IMR-90 (cell line): Measurements from ENCODE around the gene LDLRAD4. TPM values are rescaled to one million over a fixed set of nuclear protein-coding genes. Genes with fewer than 3 reads are reported as not detected.

Experiments used
- ATAC-seq: fragments of 200-7000 bp; cut with Tn5 transposase; 2 replicates; pipeline ENCODE4 v1.9.1; 2020; ENCODE audit warnings: low read depth, mild to moderate bottlenecking, moderate library complexity
- BruUV-seq: library from RNA; stranded (reverse); fragments of 400-500 nt; replicated peaks from 2 replicates; lab custom pipeline; 2021; lab: Mats Ljungman, UMichigan
- CTCF ChIA-PET: fragments of 300-600 bp; formaldehyde crosslinking; extraction: SDS; loops from one replicate; lab custom pipeline; 2021; ENCODE audit warnings: antibody characterized with exemption; lab: Yijun Ruan, JAX
- POLR2A ChIA-PET: fragments of 300-600 bp; sonication (Branson Sonifier 250); formaldehyde crosslinking; loops from one replicate; lab custom pipeline; 2022; ENCODE audit warnings: antibody characterized with exemption; ENCODE audit not compliant: unreplicated experiment; lab: Charles Lee
- DNase-seq: peaks from one replicate; pipeline ENCODE4 v3.0.0; 2013
- H2AFZ ChIP-seq: replicated peaks from 2 replicates; pipeline ENCODE3; 2013; ENCODE audit warnings: low read length, mild to moderate bottlenecking; ENCODE audit not compliant: poor library complexity
- H2AK5ac ChIP-seq: 2 replicates; pipeline ENCODE4 v1.6.1; 2013; ENCODE audit warnings: low read depth, low read length, inconsistent platforms
- H2AK9ac ChIP-seq: replicated peaks from 2 replicates; pipeline ENCODE3; 2013; ENCODE audit warnings: mild to moderate bottlenecking, low read depth, low read length, moderate library complexity; ENCODE audit not compliant: poor library complexity
- H2BK120ac ChIP-seq: 2 replicates; pipeline ENCODE4 v1.6.1; 2013; ENCODE audit warnings: low read depth, low read length, inconsistent platforms
- H2BK15ac ChIP-seq: 3 replicates; pipeline ENCODE4 v1.6.1; 2013; ENCODE audit warnings: low read depth, low read length, inconsistent platforms
- H2BK20ac ChIP-seq: 2 replicates; pipeline ENCODE4 v1.6.1; 2013; ENCODE audit warnings: low read depth, mild to moderate bottlenecking, inconsistent platforms, low read length, moderate library complexity
- H2BK5ac ChIP-seq: 2 replicates; pipeline ENCODE4 v1.6.1; 2013; ENCODE audit warnings: mild to moderate bottlenecking, low read depth, low read length, inconsistent platforms; ENCODE audit not compliant: poor library complexity, severe bottlenecking
- H3K14ac ChIP-seq: replicated peaks from 2 replicates; pipeline ENCODE4 v1.6.1; 2013; ENCODE audit warnings: low read depth, low read length, inconsistent platforms
- H3K18ac ChIP-seq: 2 replicates; pipeline ENCODE4 v1.6.1; 2013; ENCODE audit warnings: low read depth, low read length, control low read depth
- H3K23ac ChIP-seq: 2 replicates; pipeline ENCODE4 v1.6.1; 2013; ENCODE audit warnings: low read depth, low read length, inconsistent platforms
- H3K27ac ChIP-seq: 2 replicates; pipeline ENCODE4 v1.5.1; 2013; ENCODE audit warnings: mild to moderate bottlenecking, control low read depth, low read length; ENCODE audit not compliant: insufficient read depth
- H3K27me3 ChIP-seq: 2 replicates; pipeline ENCODE4 v1.6.1; 2013; ENCODE audit warnings: low read length; ENCODE audit not compliant: control insufficient read depth, insufficient read depth
- H3K36me3 ChIP-seq: 2 replicates; pipeline ENCODE4 v1.6.1; 2013; ENCODE audit warnings: low read length, mixed read lengths; ENCODE audit not compliant: control insufficient read depth, insufficient read depth
- H3K4ac ChIP-seq: 2 replicates; pipeline ENCODE4 v1.6.1; 2013; ENCODE audit warnings: low read depth, low read length, inconsistent platforms
- H3K4me1 ChIP-seq: 2 replicates; pipeline ENCODE4 v1.6.1; 2013; ENCODE audit warnings: low read length, mixed read lengths; ENCODE audit not compliant: control insufficient read depth, insufficient read depth
- H3K4me2 ChIP-seq: 2 replicates; pipeline ENCODE4 v1.6.1; 2013; ENCODE audit warnings: low read depth, mild to moderate bottlenecking, control low read depth, low read length, moderate library complexity
- H3K4me3 ChIP-seq: 2 replicates; pipeline ENCODE4 v1.5.1; 2013; ENCODE audit warnings: low read depth, mild to moderate bottlenecking, control low read depth, low read length, moderate library complexity; ENCODE audit not compliant: insufficient read depth
- H3K56ac ChIP-seq: 2 replicates; pipeline ENCODE4 v1.6.1; 2013; ENCODE audit warnings: low read length, inconsistent platforms; ENCODE audit not compliant: insufficient read depth; ENCODE audit errors: extremely low read depth
- H3K79me1 ChIP-seq, 2 experiments: 2 replicates each; pipeline ENCODE4 v1.6.1; 2013; ENCODE audit warnings: low read length in 2 of 2, inconsistent platforms in 1 of 2, low read depth in 1 of 2
- H3K9ac ChIP-seq: 2 replicates; pipeline ENCODE4 v1.6.1; 2013; ENCODE audit warnings: low read depth, low read length, control low read depth
- H3K9me1 ChIP-seq: 2 replicates; pipeline ENCODE4 v1.6.1; 2013; ENCODE audit warnings: low read length, inconsistent platforms; ENCODE audit not compliant: insufficient read depth
- H3K9me3 ChIP-seq: 2 replicates; pipeline ENCODE4 v1.6.1; 2013; ENCODE audit warnings: low read length; ENCODE audit not compliant: control insufficient read depth, insufficient read depth
- H4K20me1 ChIP-seq: 2 replicates; pipeline ENCODE4 v1.6.1; 2013; ENCODE audit warnings: low read length, inconsistent platforms; ENCODE audit not compliant: insufficient read depth
- H4K5ac ChIP-seq: 2 replicates; pipeline ENCODE4 v1.6.1; 2013; ENCODE audit warnings: mild to moderate bottlenecking, low read depth, low read length, control low read depth
- H4K8ac ChIP-seq, 2 experiments: 2 replicates each; pipeline ENCODE4 v1.6.1; 2013; ENCODE audit warnings: low read depth in 2 of 2, low read length in 2 of 2, control low read depth in 1 of 2, inconsistent platforms in 1 of 2
- H4K91ac ChIP-seq: 2 replicates; pipeline ENCODE4 v1.6.1; 2013; ENCODE audit warnings: low read depth, low read length, inconsistent platforms; ENCODE audit not compliant: insufficient read depth
- BHLHE40 ChIP-seq: fragments of 150-350 bp; IDR thresholded peaks from 2 replicates; pipeline ENCODE4 v1.6.1; 2016; ENCODE audit warnings: mild to moderate bottlenecking, low read depth, low read length
- CEBPB ChIP-seq: IDR thresholded peaks from 2 replicates; pipeline ENCODE4 v1.6.1; 2012; ENCODE audit warnings: low read depth, low read length, improper control_type of control experiment
- CHD1 ChIP-seq: IDR thresholded peaks from 2 replicates; pipeline ENCODE4 v1.6.1; 2012; ENCODE audit warnings: low read depth, low read length, improper control_type of control experiment
- FOS ChIP-seq: fragments of 150-350 bp; IDR thresholded peaks from 2 replicates; pipeline ENCODE4 v1.6.1; 2016; ENCODE audit warnings: low read depth, low read length
- MAFK ChIP-seq: IDR thresholded peaks from 2 replicates; pipeline ENCODE4 v1.6.1; 2012; ENCODE audit warnings: low read depth, low read length, improper control_type of control experiment
- MAZ ChIP-seq: IDR thresholded peaks from 2 replicates; pipeline ENCODE4 v1.6.1; 2012; ENCODE audit warnings: low read depth, mild to moderate bottlenecking, low read length, improper control_type of control experiment, moderate library complexity, borderline replicate concordance
- NFE2L2 ChIP-seq: fragments of 150-350 bp; IDR thresholded peaks from 2 replicates; pipeline ENCODE4 v1.6.1; 2016; ENCODE audit warnings: low read depth, mild to moderate bottlenecking, low read length
- POLR2A ChIP-seq: IDR thresholded peaks from 2 replicates; pipeline ENCODE4 v1.6.1; 2012; ENCODE audit warnings: mild to moderate bottlenecking, low read depth, low read length
- RAD21 ChIP-seq: IDR thresholded peaks from 2 replicates; pipeline ENCODE4 v1.6.1; 2012; ENCODE audit warnings: low read length, improper control_type of control experiment
- RCOR1 ChIP-seq: IDR thresholded peaks from 2 replicates; pipeline ENCODE4 v1.6.1; 2012; ENCODE audit warnings: mild to moderate bottlenecking, low read length, improper control_type of control experiment; ENCODE audit not compliant: insufficient replicate concordance
- RFX5 ChIP-seq: IDR thresholded peaks from 2 replicates; pipeline ENCODE4 v1.8.0; 2012; ENCODE audit warnings: low read depth, mild to moderate bottlenecking, low read length, moderate library complexity
- SMC3 ChIP-seq: fragments of 150-350 bp; IDR thresholded peaks from 2 replicates; pipeline ENCODE4 v1.6.1; 2016; ENCODE audit warnings: low read depth, mild to moderate bottlenecking, antibody characterized with exemption, low read length, moderate library complexity
- WGBS, 2 experiments: methylation state at CpG; one replicate each; pipeline versions ENCODE4 v1.1.5 to v1.1.7; 2013; ENCODE audit warnings: missing lambda C conversion rate in 2 of 2; ENCODE audit not compliant: insufficient read length in 1 of 2; ENCODE audit errors: extremely low coverage in 2 of 2; 5-methylcytosine and 5-hydroxymethylcytosine counted together
- dilution Hi-C: fragments of 300-500 bp; cut with HindIII; formaldehyde crosslinking; loops from one replicate; pipeline ENCODE4 v1.14.3; 2018; ENCODE audit warnings: low sequenced_read_pairs; ENCODE audit not compliant: unreplicated experiment
- in situ Hi-C: fragments of 300-500 bp; cut with MboI; formaldehyde crosslinking; loops from 3 replicates; pipeline ENCODE4 v1.14.3; 2019; ENCODE audit warnings: low sequenced_read_pairs, inconsistent platforms, mixed read lengths
- intact Hi-C: fragments of 100-400 bp; cut with micrococcal nuclease; formaldehyde crosslinking; loops from 2 replicates; pipeline ENCODE4 v1.10.0; 2022
- polyA plus RNA-seq, 3 experiments: library from polyadenylated mRNA; depleted of rRNA; stranded (reverse); fragments of >200 nt; gene quantifications; 2 replicates each; pipeline ENCODE4 v1.2.3, GENCODE V29; 2012; ENCODE audit warnings: low replicate concordance in 1 of 3
- total RNA-seq: library from RNA; depleted of rRNA; stranded (reverse); fragments of >200 nt; gene quantifications from 2 replicates; pipeline ENCODE4 v1.2.3, GENCODE V29; 2012
- TF ChIP-seq, protein P1 (sequence below): fragments of 150-350 bp; IDR thresholded peaks from 2 replicates; pipeline ENCODE4 v1.6.1; 2016; ENCODE audit warnings: low read depth, mild to moderate bottlenecking, low read length, moderate library complexity, borderline replicate concordance
- TF ChIP-seq, protein P2 (sequence below): conservative IDR thresholded peaks from 2 replicates; pipeline ENCODE4 v1.5.1; 2012; ENCODE audit warnings: mild to moderate bottlenecking, low read depth, low read length, improper control_type of control experiment

Gene LDLRAD4
- total and polyA plus RNA-seq, 2 of the 4 experiments (the other 2 are of a cell fraction): not detected

GRCh38 chr18:13522256-13522655 is 303.7 kb downstream of the LDLRAD4 start:
- no peaks in the 10 kb centered on the region for H3K36me3 ChIP-seq
- H2BK20ac ChIP-seq: no peak overlapping the region
- no peak overlapping the region for H4K8ac ChIP-seq
- no peak for DNase-seq
- no peak for TF ChIP-seq NFE2L2
- TF ChIP-seq MAZ: no peak
- no peak for TF ChIP-seq POLR2A
- no peak for TF ChIP-seq CEBPB
- TF ChIP-seq SMC3: no peak
- TF ChIP-seq CHD1: no peak
- TF ChIP-seq, protein P1, sequence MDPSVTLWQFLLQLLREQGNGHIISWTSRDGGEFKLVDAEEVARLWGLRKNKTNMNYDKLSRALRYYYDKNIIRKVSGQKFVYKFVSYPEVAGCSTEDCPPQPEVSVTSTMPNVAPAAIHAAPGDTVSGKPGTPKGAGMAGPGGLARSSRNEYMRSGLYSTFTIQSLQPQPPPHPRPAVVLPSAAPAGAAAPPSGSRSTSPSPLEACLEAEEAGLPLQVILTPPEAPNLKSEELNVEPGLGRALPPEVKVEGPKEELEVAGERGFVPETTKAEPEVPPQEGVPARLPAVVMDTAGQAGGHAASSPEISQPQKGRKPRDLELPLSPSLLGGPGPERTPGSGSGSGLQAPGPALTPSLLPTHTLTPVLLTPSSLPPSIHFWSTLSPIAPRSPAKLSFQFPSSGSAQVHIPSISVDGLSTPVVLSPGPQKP: no peak
- no peak for TF ChIP-seq RAD21
- no peak for TF ChIP-seq BHLHE40
- TF ChIP-seq RCOR1: no peak
- no peak for TF ChIP-seq FOS
- TF ChIP-seq MAFK: no peak
- TF ChIP-seq, protein P2, sequence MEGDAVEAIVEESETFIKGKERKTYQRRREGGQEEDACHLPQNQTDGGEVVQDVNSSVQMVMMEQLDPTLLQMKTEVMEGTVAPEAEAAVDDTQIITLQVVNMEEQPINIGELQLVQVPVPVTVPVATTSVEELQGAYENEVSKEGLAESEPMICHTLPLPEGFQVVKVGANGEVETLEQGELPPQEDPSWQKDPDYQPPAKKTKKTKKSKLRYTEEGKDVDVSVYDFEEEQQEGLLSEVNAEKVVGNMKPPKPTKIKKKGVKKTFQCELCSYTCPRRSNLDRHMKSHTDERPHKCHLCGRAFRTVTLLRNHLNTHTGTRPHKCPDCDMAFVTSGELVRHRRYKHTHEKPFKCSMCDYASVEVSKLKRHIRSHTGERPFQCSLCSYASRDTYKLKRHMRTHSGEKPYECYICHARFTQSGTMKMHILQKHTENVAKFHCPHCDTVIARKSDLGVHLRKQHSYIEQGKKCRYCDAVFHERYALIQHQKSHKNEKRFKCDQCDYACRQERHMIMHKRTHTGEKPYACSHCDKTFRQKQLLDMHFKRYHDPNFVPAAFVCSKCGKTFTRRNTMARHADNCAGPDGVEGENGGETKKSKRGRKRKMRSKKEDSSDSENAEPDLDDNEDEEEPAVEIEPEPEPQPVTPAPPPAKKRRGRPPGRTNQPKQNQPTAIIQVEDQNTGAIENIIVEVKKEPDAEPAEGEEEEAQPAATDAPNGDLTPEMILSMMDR: no peak
- TF ChIP-seq RFX5: no peak
- in situ Hi-C loops: no loop called here
- POLR2A ChIA-PET: no interaction called here
- H3K56ac ChIP-seq: no peak overlapping the region
- no peaks in the 10 kb centered on the region for H3K9me1 ChIP-seq
- no TSS peak for BruUV-seq
- H3K9ac ChIP-seq: no peak overlapping the region
- H3K4me1 ChIP-seq: no peaks in the 10 kb centered on the region
- H3K9me3 ChIP-seq: no peaks in the 10 kb centered on the region
- ATAC-seq: no peak
- no peak overlapping the region for H2AK9ac ChIP-seq
- no peak overlapping the region for H3K27ac ChIP-seq
- H3K4ac ChIP-seq: no peak overlapping the region
- no peak overlapping the region for H3K18ac ChIP-seq
- no peak overlapping the region for H3K23ac ChIP-seq
- intact Hi-C loops: no loop called here
- H3K4me2 ChIP-seq: no peak overlapping the region
- CTCF ChIA-PET: no interaction called here
- no peak overlapping the region for H2BK15ac ChIP-seq
- no peak overlapping the region for H3K4me3 ChIP-seq
- WGBS, 2 experiments: no CpG with 5 or more reads among the region's 2 CpGs
- dilution Hi-C loops: no loop called here
- no peak overlapping the region for H4K5ac ChIP-seq
- no peak overlapping the region for H2AK5ac ChIP-seq
- H3K27me3 ChIP-seq: no peaks in the 10 kb centered on the region; the same call in 1 of the 2 replicates
- no peak overlapping the region for H4K91ac ChIP-seq
- no peak overlapping the region for H3K14ac ChIP-seq
- no peak overlapping the region for H2BK120ac ChIP-seq
- no peak overlapping the region for H2BK5ac ChIP-seq
- no peaks in the 10 kb centered on the region for H3K79me1 ChIP-seq
- no peaks in the 10 kb centered on the region for H4K20me1 ChIP-seq
- H2AFZ ChIP-seq: no peak overlapping the region
